CMK (cell line): Measurements from ENCODE around the gene NDUFS7.
"Not testable (repeated sequence)": the region's sequence is repeated elsewhere in the genome, so short reads cannot be mapped to it uniquely, and the experiment has no call there.

Experiments used
- DNase-seq: peaks from one replicate; pipeline ENCODE4 v3.0.0-alpha.2; 2010; ENCODE audit warnings: low read depth

NDUFS7 gene

DNA sequence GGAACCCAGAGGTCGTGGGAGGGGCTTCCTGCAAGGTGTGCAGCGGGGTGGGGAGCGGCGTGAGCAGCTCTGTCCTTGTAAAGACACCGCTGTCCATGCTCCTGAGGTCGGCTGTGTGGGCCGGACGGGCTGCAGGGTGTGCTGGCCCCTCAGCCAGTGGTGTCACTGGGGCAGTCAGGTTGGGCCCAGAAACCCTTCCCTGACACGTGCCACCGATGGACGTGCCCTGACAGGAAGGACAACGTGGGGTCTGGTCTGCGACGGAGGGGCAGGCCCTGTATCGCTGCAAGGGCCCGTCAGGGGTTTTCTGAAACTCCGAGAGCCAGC, 50.3 kb downstream of the NDUFS7 start:
- no peak for DNase-seq

GRCh38 chr19:1434577-1435060, 50.9 kb downstream of the NDUFS7 start:
- DNase-seq, result no peak

- no peak for DNase-seq
Measured at GRCh38 chr19:1435378-1435989, 51.8 kb downstream of the NDUFS7 start.

DNA sequence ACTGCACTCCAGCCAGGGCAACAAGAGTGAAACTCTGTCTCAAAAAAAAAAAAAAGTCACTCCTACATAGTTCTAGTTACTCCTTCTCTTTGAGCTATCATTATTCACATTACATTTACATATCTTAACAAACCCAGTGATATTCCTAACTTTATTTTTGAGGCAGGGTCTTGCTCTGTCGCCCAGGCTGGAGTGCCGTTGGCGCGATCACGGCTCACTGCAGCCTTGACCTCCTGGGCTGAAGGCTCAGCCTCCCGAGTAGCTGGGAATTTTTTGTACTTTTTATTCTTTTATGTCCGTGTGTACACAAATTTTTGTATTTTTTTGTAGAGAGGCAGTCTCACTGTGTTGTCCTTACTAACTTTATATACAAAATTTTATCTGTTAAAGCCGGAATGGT, 53.9 kb downstream of the NDUFS7 start:
- DNase-seq, result no peak

DNA sequence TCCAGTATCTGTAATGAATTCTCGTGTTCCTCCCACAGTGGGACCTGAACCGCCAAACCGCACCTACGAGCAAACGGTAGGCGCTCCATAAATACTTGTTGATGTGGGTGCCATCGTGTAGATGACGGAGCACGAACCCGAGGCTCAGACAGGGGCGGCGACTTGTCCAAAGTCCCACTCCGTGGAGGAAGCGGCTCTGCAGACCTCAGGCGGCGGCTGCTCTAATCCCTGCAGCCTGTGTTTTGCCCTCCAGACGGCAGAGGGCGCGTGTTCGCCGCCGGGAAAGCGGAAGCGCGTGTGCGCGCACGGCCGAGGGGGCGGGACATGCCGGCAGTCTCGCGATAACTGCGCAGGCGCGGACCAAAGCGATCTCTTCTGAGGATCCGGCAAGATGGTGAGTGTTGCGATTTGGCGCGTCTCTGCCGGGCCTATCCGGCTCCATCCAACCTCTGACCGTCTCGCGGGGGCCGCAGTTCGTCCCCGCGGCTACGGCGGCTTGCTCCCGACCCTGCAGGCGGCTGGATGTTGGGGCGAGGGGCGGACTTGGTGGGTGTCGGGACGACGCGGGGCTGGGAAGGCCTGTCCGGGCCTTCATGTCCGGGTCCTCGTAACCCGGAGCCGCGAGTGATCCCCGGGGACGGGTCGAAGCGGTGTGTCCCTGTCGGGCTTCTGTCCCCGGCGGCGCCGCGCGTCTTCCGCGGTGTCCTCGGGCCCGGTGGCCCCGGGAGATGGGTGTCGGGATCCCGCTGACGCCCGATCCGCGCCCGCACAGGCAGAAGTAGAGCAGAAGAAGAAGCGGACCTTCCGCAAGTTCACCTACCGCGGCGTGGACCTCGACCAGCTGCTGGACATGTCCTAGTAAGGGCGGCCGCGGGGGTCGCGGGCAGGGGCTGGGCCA, 54.6 kb downstream of the NDUFS7 start, which contains the start of gene RPS15:
Gene RPS15 (plus strand): TSS at position 362 of the 898 bp plus-strand sequence. CDS start 30 bp downstream, at position 392.
- peak; percentile 93 for DNase-seq

DNA sequence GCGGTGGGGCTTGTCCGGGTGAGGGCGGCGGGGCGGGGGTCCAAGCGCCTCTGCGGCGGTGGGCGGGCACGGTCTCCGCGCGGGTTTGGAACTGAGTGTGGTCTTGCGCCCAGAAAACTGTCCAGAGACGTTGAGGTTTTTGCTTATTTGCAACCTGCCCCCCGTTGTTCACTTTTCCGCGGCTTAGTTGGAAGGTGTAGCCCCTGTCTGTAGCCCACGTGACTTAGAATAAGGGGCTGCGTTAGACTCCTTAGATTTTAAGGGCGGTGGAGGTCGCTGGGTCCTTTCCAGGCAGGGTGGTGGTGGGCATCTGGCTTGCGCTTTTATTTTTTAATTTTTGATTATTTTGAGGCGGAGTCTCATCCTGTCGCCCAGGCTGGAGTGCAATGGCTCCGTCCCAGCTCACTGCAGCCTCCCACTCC, 55.2 kb downstream of the NDUFS7 start:
- DNase-seq, result no peak

- not testable (repeated sequence) for DNase-seq
Measured at GRCh38 chr19:1439525-1440417, 56.1 kb downstream of the NDUFS7 start.

- no peak for DNase-seq
Measured at GRCh38 chr19:1440418-1440801, 56.7 kb downstream of the NDUFS7 start.

- no peak for DNase-seq
Measured at GRCh38 chr19:1441022-1441426, 57.3 kb downstream of the NDUFS7 start.

DNA sequence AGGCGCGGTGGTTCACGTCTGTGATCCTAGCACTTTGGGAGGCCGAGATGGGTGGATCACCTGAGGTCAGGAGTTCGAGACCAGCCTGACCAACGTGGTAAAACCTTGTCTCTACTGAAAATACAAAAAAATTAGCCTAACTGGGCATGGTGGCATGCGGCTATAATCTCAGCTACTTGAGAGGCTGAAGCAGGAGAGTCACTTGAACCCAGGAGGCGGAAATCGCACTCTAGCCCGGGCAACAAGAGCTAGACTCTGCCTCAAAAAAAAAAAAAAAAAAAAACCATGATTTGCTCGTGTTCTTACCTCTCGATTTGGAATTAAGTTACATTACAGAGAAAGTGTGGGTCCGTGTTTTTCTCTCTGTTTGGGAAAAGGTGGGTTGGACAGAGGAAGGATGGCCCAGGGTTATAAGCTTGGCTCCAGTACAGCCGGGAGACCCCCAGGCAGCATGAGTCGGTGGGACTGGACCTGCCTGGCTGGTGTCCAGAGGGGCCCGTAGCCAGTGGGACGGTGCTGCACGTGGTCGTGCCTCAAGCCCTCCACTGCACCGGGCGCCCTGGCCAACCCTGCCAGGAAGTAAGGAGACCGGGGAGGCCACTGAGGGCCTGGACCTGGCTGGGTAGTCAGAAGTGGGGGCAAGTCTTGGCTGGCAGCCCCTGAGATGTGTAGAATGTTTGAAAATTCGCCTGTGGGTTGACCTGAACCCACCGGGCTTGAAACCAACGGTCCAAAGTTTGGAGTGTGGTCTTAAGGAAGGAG, 58.2 kb downstream of the NDUFS7 start:
- DNase-seq, result no peak
